Neural progenitor cell (in vitro differentiated cells): ENCODE measurements around the gene LPIN1. TPM values are rescaled to one million over a fixed set of nuclear protein-coding genes. Genes with fewer than 3 reads are reported as not detected.

ENCODE experiments used
- DNase-seq: peaks from one replicate; pipeline ENCODE4 v3.0.0-alpha.2; 2016; ENCODE audit warnings: low spot score
- H2AFZ ChIP-seq: fragments of 200-600 bp; sonication (generic); replicated peaks from 2 replicates; pipeline ENCODE4 v1.6.1; 2016; ENCODE audit warnings: antibody characterized with exemption
- H3F3A ChIP-seq: fragments of 200-600 bp; sonication (generic); 2 replicates; pipeline ENCODE4 v1.6.1; 2016; ENCODE audit warnings: antibody characterized with exemption, low read depth
- H3K27ac ChIP-seq: fragments of 200-600 bp; sonication (generic); 2 replicates; pipeline ENCODE4 v1.5.1; 2016; ENCODE audit warnings: mild to moderate bottlenecking
- H3K27me3 ChIP-seq: fragments of 200-600 bp; sonication (generic); 2 replicates; pipeline ENCODE4 v1.6.1; 2016; ENCODE audit warnings: mild to moderate bottlenecking, moderate library complexity
- H3K36me3 ChIP-seq: fragments of 200-600 bp; sonication (generic); 2 replicates; pipeline ENCODE4 v1.5.1; 2016
- H3K4me1 ChIP-seq: fragments of 200-600 bp; sonication (generic); 2 replicates; pipeline ENCODE4 v1.6.1; 2016; ENCODE audit warnings: mixed run types
- H3K4me2 ChIP-seq: fragments of 200-600 bp; sonication (generic); 2 replicates; pipeline ENCODE4 v1.6.1; 2016
- H3K4me3 ChIP-seq: fragments of 200-600 bp; sonication (generic); 2 replicates; pipeline ENCODE4 v1.5.1; 2016
- H3K79me2 ChIP-seq: fragments of 200-600 bp; sonication (generic); 2 replicates; pipeline ENCODE4 v1.6.1; 2016; ENCODE audit warnings: low read depth
- H3K9ac ChIP-seq: fragments of 200-600 bp; sonication (generic); 2 replicates; pipeline ENCODE4 v1.6.1; 2016
- H3K9me3 ChIP-seq: fragments of 200-600 bp; sonication (generic); 2 replicates; pipeline ENCODE4 v1.5.1; 2016; ENCODE audit warnings: low read depth
- H4K20me1 ChIP-seq: fragments of 200-600 bp; sonication (generic); 2 replicates; pipeline ENCODE4 v1.6.1; 2016; ENCODE audit warnings: low read depth
- H3K27ac Mint-ChIP-seq: 3 replicates; pipeline ENCODE4 v1.8.0; 2021; ENCODE audit warnings: mixed read lengths
- H3K27me3 Mint-ChIP-seq: 2 replicates; pipeline ENCODE4 v1.8.0; 2022; ENCODE audit warnings: low read depth, mild to moderate bottlenecking, inconsistent platforms, moderate library complexity, mixed read lengths; ENCODE audit not compliant: insufficient read depth
- H3K36me3 Mint-ChIP-seq: 3 replicates; pipeline ENCODE4 v1.8.0; 2021; ENCODE audit warnings: mixed read lengths
- H3K4me1 Mint-ChIP-seq: 3 replicates; pipeline ENCODE4 v1.8.0; 2021; ENCODE audit warnings: mixed read lengths
- H3K4me3 Mint-ChIP-seq: 3 replicates; pipeline ENCODE4 v1.8.0; 2021; ENCODE audit warnings: mild to moderate bottlenecking, moderate library complexity, mixed read lengths
- H3K9me3 Mint-ChIP-seq: 3 replicates; pipeline ENCODE4 v1.8.0; 2020; ENCODE audit warnings: mixed read lengths
- CTCF ChIP-seq: fragments of 200-600 bp; sonication (generic); IDR thresholded peaks from 2 replicates; pipeline ENCODE4 v1.5.1; 2017; ENCODE audit warnings: antibody characterized with exemption, mild to moderate bottlenecking
- EZH2 ChIP-seq: fragments of 200-600 bp; sonication (generic); IDR thresholded peaks from 2 replicates; pipeline ENCODE4 v1.6.1; 2017; ENCODE audit warnings: antibody characterized with exemption, mild to moderate bottlenecking, moderate library complexity
- EZH2phosphoT487 ChIP-seq: fragments of 200-600 bp; sonication (generic); IDR thresholded peaks from 2 replicates; pipeline ENCODE4 v1.6.1; 2017; ENCODE audit warnings: antibody characterized with exemption
- total RNA-seq: library from RNA; depleted of rRNA; stranded (reverse); fragments of >200 nt; gene quantifications from 2 replicates; pipeline ENCODE4 v1.2.3, GENCODE V29; 2015; ENCODE audit warnings: low replicate concordance

The LPIN1 gene
- total RNA-seq, 1 donor from 2014 or later = 18.0 TPM

GRCh38 chr2:11872247-11872947 is 126.0 kb downstream of the LPIN1 start:
- no peak overlapping the region for H2AFZ ChIP-seq
- H3K9me3 ChIP-seq = no peaks in the 10 kb centered on the region
- H3K4me3 ChIP-seq = no peak overlapping the region
- no peaks in the 10 kb centered on the region for H3K27me3 ChIP-seq
- H3K9ac ChIP-seq = no peak overlapping the region
- no peak overlapping the region for H3K27ac Mint-ChIP-seq
- no peaks in the 10 kb centered on the region for H4K20me1 ChIP-seq
- no peaks in the 10 kb centered on the region for H3K36me3 ChIP-seq
- no peaks in the 10 kb centered on the region for H3K4me1 ChIP-seq
- TF ChIP-seq EZH2phosphoT487 (no peak), CTCF (no peak), EZH2 (no peak)
- no peaks in the 10 kb centered on the region for H3F3A ChIP-seq
- H3K4me2 ChIP-seq = no peak overlapping the region
- peaks cover 6% of the 10 kb centered on the region for H3K4me1 Mint-ChIP-seq
- H3K4me3 Mint-ChIP-seq = no peak overlapping the region
- H3K9me3 Mint-ChIP-seq = peaks cover 2% of the 10 kb centered on the region
- H3K36me3 Mint-ChIP-seq = no peaks in the 10 kb centered on the region
- no peak overlapping the region for H3K27ac ChIP-seq
- DNase-seq = no peak
- peaks cover 4% of the 10 kb centered on the region for H3K27me3 Mint-ChIP-seq
- no peaks in the 10 kb centered on the region for H3K79me2 ChIP-seq

GRCh38 chr2:11872948-11873269 is 126.5 kb downstream of the LPIN1 start:
- H3K4me2 ChIP-seq = no peak overlapping the region
- H3K4me1 ChIP-seq = no peaks in the 10 kb centered on the region
- no peak overlapping the region for H3K4me3 ChIP-seq
- H3K9me3 ChIP-seq = no peaks in the 10 kb centered on the region
- H3K36me3 ChIP-seq = no peaks in the 10 kb centered on the region
- Mint-ChIP-seq H3K27me3 (peaks cover 4% of the 10 kb centered on the region), H3K4me3 (no peak overlapping the region), H3K4me1 (peaks cover 6% of the 10 kb centered on the region), H3K27ac (no peak overlapping the region), H3K36me3 (no peaks in the 10 kb centered on the region), H3K9me3 (peaks cover 2% of the 10 kb centered on the region)
- no peak for DNase-seq
- no peak overlapping the region for H3K27ac ChIP-seq
- no peaks in the 10 kb centered on the region for H3K27me3 ChIP-seq
- no peak overlapping the region for H2AFZ ChIP-seq
- no peaks in the 10 kb centered on the region for H4K20me1 ChIP-seq
- no peak overlapping the region for H3K9ac ChIP-seq
- H3F3A ChIP-seq = no peaks in the 10 kb centered on the region
- H3K79me2 ChIP-seq = no peaks in the 10 kb centered on the region
- no peak for TF ChIP-seq CTCF
- no peak for TF ChIP-seq EZH2phosphoT487
- TF ChIP-seq EZH2 = no peak

- Mint-ChIP-seq H3K4me3 (no peak overlapping the region), H3K27me3 (peaks cover 4% of the 10 kb centered on the region), H3K27ac (no peak overlapping the region), H3K9me3 (peaks cover 2% of the 10 kb centered on the region), H3K36me3 (no peaks in the 10 kb centered on the region), H3K4me1 (peaks cover 6% of the 10 kb centered on the region)
- Histone ChIP-seq H3K4me2 (no peak overlapping the region), H3K9ac (no peak overlapping the region), H3K27ac (no peak overlapping the region), H3K27me3 (no peaks in the 10 kb centered on the region), H3K9me3 (no peaks in the 10 kb centered on the region), H2AFZ (no peak overlapping the region), H3K36me3 (no peaks in the 10 kb centered on the region), H3K4me3 (no peak overlapping the region), H3K4me1 (no peaks in the 10 kb centered on the region), H3F3A (no peaks in the 10 kb centered on the region), H4K20me1 (no peaks in the 10 kb centered on the region), H3K79me2 (no peaks in the 10 kb centered on the region)
- no peak for DNase-seq
- no peak for TF ChIP-seq EZH2
- TF ChIP-seq CTCF = no peak
- no peak for TF ChIP-seq EZH2phosphoT487
Measured at GRCh38 chr2:11873356-11874154, 127.1 kb downstream of the LPIN1 start.
